ENCODE measurements around the gene MYBPH. TPM values are rescaled to one million over a fixed set of nuclear protein-coding genes. Genes with fewer than 3 reads are reported as not detected.

MYBPH gene
- total RNA-seq, 6 experiments from 2014 or later = 0.12 TPM; not detected in 5

DNA sequence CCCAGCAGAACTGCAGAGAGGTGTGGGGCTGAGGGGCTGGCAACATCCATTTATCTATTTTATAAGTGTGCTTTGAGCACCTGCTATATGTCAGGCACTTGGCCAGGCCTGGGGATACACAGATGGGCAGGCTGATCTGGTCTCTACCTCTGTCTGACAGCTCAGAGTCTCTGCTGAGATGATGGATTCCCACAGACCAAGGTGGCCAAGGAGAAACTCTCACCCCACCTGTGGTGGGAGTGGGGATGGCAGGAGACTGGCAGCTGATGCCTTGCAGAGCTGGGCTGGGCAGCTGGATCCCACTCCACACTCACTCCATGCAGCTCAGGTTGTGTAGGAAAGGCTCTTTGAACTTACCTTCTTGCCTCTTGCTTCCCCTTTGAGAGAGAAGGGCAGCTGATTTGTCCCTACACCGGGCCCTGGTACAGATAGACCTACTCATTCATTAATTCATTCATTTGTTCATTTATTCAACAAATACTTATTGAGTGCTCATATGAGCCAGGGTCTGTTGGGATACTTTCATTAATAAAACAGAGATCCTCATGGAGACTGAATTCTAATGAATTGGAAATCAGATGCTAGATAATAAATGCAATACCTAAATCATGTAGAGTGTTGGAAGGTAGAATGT lies 39.1 kb downstream of the MYBPH start:
- TF ChIP-seq, protein P1, sequence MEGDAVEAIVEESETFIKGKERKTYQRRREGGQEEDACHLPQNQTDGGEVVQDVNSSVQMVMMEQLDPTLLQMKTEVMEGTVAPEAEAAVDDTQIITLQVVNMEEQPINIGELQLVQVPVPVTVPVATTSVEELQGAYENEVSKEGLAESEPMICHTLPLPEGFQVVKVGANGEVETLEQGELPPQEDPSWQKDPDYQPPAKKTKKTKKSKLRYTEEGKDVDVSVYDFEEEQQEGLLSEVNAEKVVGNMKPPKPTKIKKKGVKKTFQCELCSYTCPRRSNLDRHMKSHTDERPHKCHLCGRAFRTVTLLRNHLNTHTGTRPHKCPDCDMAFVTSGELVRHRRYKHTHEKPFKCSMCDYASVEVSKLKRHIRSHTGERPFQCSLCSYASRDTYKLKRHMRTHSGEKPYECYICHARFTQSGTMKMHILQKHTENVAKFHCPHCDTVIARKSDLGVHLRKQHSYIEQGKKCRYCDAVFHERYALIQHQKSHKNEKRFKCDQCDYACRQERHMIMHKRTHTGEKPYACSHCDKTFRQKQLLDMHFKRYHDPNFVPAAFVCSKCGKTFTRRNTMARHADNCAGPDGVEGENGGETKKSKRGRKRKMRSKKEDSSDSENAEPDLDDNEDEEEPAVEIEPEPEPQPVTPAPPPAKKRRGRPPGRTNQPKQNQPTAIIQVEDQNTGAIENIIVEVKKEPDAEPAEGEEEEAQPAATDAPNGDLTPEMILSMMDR (IDR thresholded peaks at IDR 0.05) = no peak
- TF ChIP-seq POLR2A (IDR thresholded peaks at IDR 0.05) = no peak
- no peaks in the 10 kb centered on the region for H3K27me3 ChIP-seq
- intact Hi-C loops (cut with DNase I) = no loop called here
- no peaks in the 10 kb centered on the region for H3K9me3 ChIP-seq
- ATAC-seq (no peak), DNase-seq (no peak)
- H3K4me1 ChIP-seq = no peaks in the 10 kb centered on the region
- H3K36me3 ChIP-seq = no peaks in the 10 kb centered on the region
- no peak overlapping the region for H3K27ac ChIP-seq
- WGBS (ENCODE audit: insufficient coverage, low coverage, low lambda C conversion rate, missing lambda C conversion rate) = 89% methylated on average over 1 of the region's 1 CpG
- no peak overlapping the region for H3K4me3 ChIP-seq

DNA sequence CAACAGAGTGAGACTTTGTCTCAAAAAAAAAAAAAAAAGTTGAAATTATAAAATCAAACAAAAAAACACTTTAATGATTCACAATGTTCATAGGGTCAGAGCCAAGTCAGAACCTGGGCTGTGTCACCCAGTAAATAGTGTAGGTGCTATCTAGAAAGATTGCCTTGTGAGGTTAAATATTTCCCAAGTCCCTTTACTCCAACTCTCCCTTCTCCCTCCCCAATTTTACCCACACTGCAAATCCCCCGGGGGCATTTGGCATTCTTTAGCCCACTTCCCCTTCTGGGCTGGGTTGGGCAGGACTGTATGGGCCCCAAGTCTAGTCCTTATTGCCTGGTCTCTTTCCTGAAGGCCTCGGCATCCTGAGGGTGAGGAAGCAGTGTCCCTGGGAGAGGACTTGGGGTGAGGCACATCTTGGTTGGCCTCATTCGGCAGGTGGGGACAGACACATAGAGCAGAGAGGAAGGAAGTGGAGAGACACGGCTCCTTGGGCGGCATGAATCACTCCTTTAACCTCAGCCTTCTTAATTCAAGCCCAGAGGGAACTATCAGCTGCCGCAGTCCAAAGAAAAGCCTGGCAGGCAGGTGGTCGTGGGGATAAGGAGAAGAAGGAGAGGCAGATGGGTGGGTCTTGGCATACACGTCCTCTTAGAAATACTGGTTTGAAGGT lies 39.9 kb downstream of the MYBPH start:
- no peak for DNase-seq
- H3K4me3 ChIP-seq = no peak overlapping the region
- no peak for TF ChIP-seq POLR2A (IDR thresholded peaks at IDR 0.05)
- TF ChIP-seq, protein P1 (IDR thresholded peaks at IDR 0.05) = no peak
- no peaks in the 10 kb centered on the region for H3K4me1 ChIP-seq
- intact Hi-C loops (cut with DNase I) = no loop called here
- H3K36me3 ChIP-seq = no peaks in the 10 kb centered on the region
- H3K27me3 ChIP-seq = no peaks in the 10 kb centered on the region
- H3K9me3 ChIP-seq = no peaks in the 10 kb centered on the region
- 38% methylated on average over 4 of the region's 8 CpGs for WGBS (ENCODE audit: insufficient coverage, low coverage, low lambda C conversion rate, missing lambda C conversion rate)
- H3K27ac ChIP-seq = no peak overlapping the region
- peak in 2 of 4 donors; percentile 36 to 44 for ATAC-seq

DNA sequence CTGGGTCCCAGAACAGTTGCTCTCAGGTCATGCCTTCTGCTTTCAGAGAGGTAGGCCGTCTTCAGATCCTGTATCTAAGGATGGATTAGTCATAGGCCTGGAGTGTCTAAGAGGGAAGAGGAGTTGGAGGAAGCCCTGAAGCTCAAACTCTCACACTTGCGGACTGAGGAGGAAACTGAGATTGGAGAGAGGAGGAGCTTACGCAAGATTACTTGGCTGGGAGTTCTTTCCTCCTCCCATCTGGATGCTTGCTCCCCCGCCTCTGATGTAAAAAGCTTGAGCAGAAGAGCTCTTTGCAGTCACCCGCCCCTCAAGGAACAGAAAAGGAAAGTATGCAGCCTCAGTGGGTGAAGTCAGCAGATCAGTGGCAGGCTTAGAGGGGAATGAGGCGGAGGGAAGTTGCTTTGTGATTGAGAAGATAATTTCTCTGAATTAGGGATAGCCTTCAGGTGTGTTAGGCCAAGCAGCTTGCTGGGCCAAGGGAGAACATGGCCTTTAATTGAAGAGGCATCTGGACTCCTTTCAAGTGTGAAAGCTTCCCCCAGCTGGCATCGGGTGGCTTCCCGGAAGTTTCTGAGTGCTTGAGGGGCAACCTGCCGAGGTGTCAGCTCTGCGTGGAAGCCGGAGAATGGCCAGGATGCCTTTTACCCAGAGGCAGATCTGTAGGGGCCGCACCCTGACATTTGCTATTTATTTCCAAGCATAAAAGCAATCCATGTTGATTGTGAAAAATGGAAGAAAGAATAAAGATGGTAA lies 41.5 kb downstream of the MYBPH start:
- no peaks in the 10 kb centered on the region for H3K4me1 ChIP-seq
- no peaks in the 10 kb centered on the region for H3K9me3 ChIP-seq
- no peaks in the 10 kb centered on the region for H3K27me3 ChIP-seq
- TF ChIP-seq, protein P1 (IDR thresholded peaks at IDR 0.05) = no peak
- no peak for TF ChIP-seq POLR2A (IDR thresholded peaks at IDR 0.05)
- ATAC-seq (peak in 2 of 4 donors; percentile 41 to 45), DNase-seq (no peak)
- WGBS (ENCODE audit: insufficient coverage, low coverage, low lambda C conversion rate, missing lambda C conversion rate) = 81% methylated on average over 9 of the region's 12 CpGs
- intact Hi-C loops (cut with DNase I) = no loop called here
- no peaks in the 10 kb centered on the region for H3K36me3 ChIP-seq
- no peak overlapping the region for H3K27ac ChIP-seq
- no peak overlapping the region for H3K4me3 ChIP-seq

DNA sequence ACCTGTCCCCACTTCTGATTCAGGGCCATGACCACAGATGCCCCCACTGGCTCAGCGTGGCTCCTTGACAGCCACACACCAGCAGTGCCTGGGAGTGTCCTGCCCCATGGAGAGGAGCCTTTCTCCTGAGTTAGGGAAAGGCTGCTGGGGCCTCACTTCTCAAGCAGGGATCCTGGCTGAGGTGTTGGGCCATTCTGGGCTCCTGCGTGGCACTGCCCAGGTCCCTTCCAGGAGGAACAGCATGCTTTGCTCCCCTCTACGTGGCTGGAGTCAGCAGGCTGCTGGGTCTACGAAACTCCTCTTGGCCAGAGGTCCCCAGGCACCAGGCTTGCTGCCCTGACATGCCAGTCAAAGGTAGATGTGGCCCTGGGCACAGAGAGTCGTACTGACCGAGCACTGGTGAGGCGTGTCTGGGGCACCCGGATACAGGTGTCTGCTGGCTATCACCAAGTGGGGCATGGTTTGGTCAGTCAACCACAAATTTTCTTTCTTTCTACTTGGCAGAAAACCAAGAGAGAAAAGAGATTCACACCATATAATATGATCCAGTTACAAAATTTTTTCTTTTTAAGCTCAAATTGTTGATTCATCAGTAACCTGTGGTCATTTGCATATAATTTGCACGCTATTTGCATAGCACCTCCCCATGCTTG lies 44.0 kb downstream of the MYBPH start:
- no peaks in the 10 kb centered on the region for H3K9me3 ChIP-seq
- DNase-seq (no peak), ATAC-seq (no peak)
- TF ChIP-seq, protein P1 (IDR thresholded peaks at IDR 0.05) = no peak
- no peak for TF ChIP-seq POLR2A (IDR thresholded peaks at IDR 0.05)
- no peak overlapping the region for H3K27ac ChIP-seq
- H3K27me3 ChIP-seq = no peaks in the 10 kb centered on the region
- 85% methylated on average over 3 of the region's 9 CpGs for WGBS (ENCODE audit: insufficient coverage, low coverage, low lambda C conversion rate, missing lambda C conversion rate)
- H3K36me3 ChIP-seq = no peaks in the 10 kb centered on the region
- H3K4me3 ChIP-seq = no peak overlapping the region
- intact Hi-C loops (cut with DNase I) = no loop called here
- H3K4me1 ChIP-seq = peaks cover 0 to 13% (median 2%) of the 10 kb centered on the region in 4 donors

Data from right lobe of liver (tissue), 6 donors.